Fibroblast of lung (primary cell): Measurements from ENCODE around the gene KREMEN2. TPM values are rescaled to one million over a fixed set of nuclear protein-coding genes. Genes with fewer than 3 reads are reported as not detected.

Source experiments
- DNase-seq, 2 donors: peaks; one replicate each; pipeline versions ENCODE4 v3.0.0 to v3.0.0-alpha.2; 2010; ENCODE audit warnings: low read depth in 2 of 2
- H2AFZ ChIP-seq: 2 replicates; pipeline ENCODE4 v1.5.1; 2012; ENCODE audit warnings: low read length, control low read depth, inconsistent platforms
- H3K27ac ChIP-seq: 2 replicates; pipeline ENCODE4 v1.5.1; 2011; ENCODE audit warnings: low read length, control low read depth; ENCODE audit not compliant: insufficient read depth
- H3K27me3 ChIP-seq: 2 replicates; pipeline ENCODE4 v1.5.1; 2011; ENCODE audit warnings: mild to moderate bottlenecking, low read length; ENCODE audit not compliant: control insufficient read depth, insufficient read depth
- H3K36me3 ChIP-seq: 2 replicates; pipeline ENCODE4 v1.5.1; 2011; ENCODE audit warnings: low read length; ENCODE audit not compliant: control insufficient read depth, insufficient read depth
- H3K4me1 ChIP-seq: 2 replicates; pipeline ENCODE4 v1.5.1; 2011; ENCODE audit warnings: low read length; ENCODE audit not compliant: control insufficient read depth, insufficient read depth; ENCODE audit errors: extremely low read depth
- H3K4me2 ChIP-seq: 2 replicates; pipeline ENCODE4 v1.5.1; 2011; ENCODE audit warnings: low read length, control low read depth; ENCODE audit not compliant: insufficient read depth; ENCODE audit errors: extremely low read depth
- H3K4me3 ChIP-seq, 4 experiments: fragments of 200-600 bp in 1 of 4; sonication (generic) in 1 of 4; replicated peaks in 1 of 4; 2 replicates each; pipeline ENCODE4 v1.5.1; 2011 to 2016; ENCODE audit warnings: low read length in 4 of 4, low read depth in 3 of 4, mild to moderate bottlenecking in 3 of 4, control low read depth in 2 of 4, inconsistent platforms in 1 of 4, mixed read lengths in 1 of 4; ENCODE audit not compliant: insufficient read depth in 1 of 4; ENCODE audit errors: control extremely low read depth in 1 of 4
- H3K79me2 ChIP-seq: 2 replicates; pipeline ENCODE4 v1.5.1; 2012; ENCODE audit warnings: mild to moderate bottlenecking, low read length, inconsistent platforms; ENCODE audit not compliant: control insufficient read depth, insufficient read depth
- H3K9ac ChIP-seq: 2 replicates; pipeline ENCODE4 v1.5.1; 2011; ENCODE audit warnings: mild to moderate bottlenecking, low read length, control low read depth; ENCODE audit not compliant: insufficient read depth
- H3K9me3 ChIP-seq: 2 replicates; pipeline ENCODE4 v1.5.1; 2012; ENCODE audit warnings: low read depth, low read length; ENCODE audit not compliant: control insufficient read depth, insufficient read depth
- H4K20me1 ChIP-seq: 2 replicates; pipeline ENCODE4 v1.5.1; 2011; ENCODE audit warnings: low read length; ENCODE audit not compliant: control insufficient read depth, insufficient read depth; ENCODE audit errors: extremely low read depth
- EZH2 ChIP-seq: IDR thresholded peaks from 2 replicates; pipeline ENCODE4 v1.5.1; 2012; ENCODE audit warnings: low read length, control low read depth, mild to moderate bottlenecking; ENCODE audit errors: missing control alignments
- polyA plus RNA-seq, 2 donors: library from polyadenylated mRNA; depleted of rRNA in 1 of 2; stranded (reverse) in 1 of 2; unstranded in 1 of 2; fragments of >200 nt; gene quantifications; 2 replicates each; pipeline ENCODE4 v1.2.1, GENCODE V29; 2011 to 2012; ENCODE audit warnings: missing spikeins in 1 of 2
- total RNA-seq: library from RNA; depleted of rRNA; stranded (reverse); fragments of >200 nt; gene quantifications from 2 replicates; pipeline ENCODE4 v1.2.1, GENCODE V29; 2014
- TF ChIP-seq, protein P1 (sequence below), 2 donors: IDR thresholded peaks in 1 of 2; conservative IDR thresholded peaks in 1 of 2; 1 replicate in 1 of 2; 2 replicates in 1 of 2; pipeline ENCODE4 v1.5.1; 2011 to 2012; ENCODE audit warnings: low read length in 2 of 2, control low read depth in 1 of 2, inconsistent platforms in 1 of 2, low read depth in 1 of 2, mild to moderate bottlenecking in 1 of 2

Gene KREMEN2
- total and polyA plus RNA-seq, 2 donors (not counting 1 experiment from before 2014, with no cell fraction given), result not detected

DNA sequence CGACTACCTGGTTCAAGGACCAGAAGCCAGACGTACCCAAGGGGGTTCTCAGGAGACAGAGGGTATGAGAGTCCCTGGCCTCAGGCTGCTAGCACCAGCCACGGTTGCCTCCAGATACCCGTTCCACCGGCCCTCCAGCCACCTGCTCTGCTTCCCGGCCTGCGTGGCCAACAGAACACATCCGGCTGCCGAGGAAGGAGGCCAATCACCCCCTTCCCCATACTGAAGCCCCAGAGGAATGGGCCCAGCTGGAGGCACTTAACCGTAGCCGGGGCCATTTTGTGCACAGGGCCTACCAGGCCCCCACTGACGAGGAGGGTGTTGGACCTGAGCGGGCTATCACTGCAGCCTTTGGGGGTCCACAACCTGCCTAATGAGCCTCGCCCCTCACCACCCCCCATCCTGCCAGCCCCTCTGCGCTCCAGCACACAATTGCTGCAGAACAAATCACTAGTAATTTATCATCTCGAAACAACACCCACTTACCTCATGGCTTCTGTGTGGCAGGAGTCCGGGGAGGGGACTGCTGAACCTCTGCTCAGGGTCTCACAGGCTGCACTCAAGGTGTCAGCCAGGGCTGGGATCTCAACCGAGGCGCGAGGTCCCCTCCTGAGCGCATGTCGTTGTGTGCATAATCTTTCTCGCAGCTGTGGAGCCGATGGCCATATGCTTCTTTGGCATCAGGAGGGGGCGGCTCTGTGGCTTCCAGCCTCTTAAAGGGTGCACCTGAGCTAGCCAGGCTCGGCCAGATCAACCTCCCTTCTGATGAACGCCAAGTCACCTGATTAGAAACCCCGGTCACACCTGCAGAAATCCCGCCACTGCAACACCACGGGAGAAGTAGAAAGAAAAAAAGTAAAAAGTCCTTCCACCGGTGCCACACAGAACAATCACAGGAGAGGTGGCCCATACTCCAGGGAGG, 10.1 kb upstream of the KREMEN2 start:
- H3K4me3 ChIP-seq, result no peak overlapping the region
- peaks cover 7% of the 10 kb centered on the region for H3K27me3 ChIP-seq
- no peaks in the 10 kb centered on the region for H3K79me2 ChIP-seq
- H2AFZ ChIP-seq, result no peak overlapping the region
- TF ChIP-seq, protein P1, sequence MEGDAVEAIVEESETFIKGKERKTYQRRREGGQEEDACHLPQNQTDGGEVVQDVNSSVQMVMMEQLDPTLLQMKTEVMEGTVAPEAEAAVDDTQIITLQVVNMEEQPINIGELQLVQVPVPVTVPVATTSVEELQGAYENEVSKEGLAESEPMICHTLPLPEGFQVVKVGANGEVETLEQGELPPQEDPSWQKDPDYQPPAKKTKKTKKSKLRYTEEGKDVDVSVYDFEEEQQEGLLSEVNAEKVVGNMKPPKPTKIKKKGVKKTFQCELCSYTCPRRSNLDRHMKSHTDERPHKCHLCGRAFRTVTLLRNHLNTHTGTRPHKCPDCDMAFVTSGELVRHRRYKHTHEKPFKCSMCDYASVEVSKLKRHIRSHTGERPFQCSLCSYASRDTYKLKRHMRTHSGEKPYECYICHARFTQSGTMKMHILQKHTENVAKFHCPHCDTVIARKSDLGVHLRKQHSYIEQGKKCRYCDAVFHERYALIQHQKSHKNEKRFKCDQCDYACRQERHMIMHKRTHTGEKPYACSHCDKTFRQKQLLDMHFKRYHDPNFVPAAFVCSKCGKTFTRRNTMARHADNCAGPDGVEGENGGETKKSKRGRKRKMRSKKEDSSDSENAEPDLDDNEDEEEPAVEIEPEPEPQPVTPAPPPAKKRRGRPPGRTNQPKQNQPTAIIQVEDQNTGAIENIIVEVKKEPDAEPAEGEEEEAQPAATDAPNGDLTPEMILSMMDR (conservative IDR thresholded peaks at IDR 0.05 in 1 of 2, IDR thresholded peaks at IDR 0.05 in 1 of 2; ENCODE audit: low read depth in 1 of 2, low read length in 2 of 2), result no peak
- TF ChIP-seq EZH2, result no peak
- H3K9me3 ChIP-seq, result no peaks in the 10 kb centered on the region
- H3K27ac ChIP-seq, result no peak overlapping the region
- H4K20me1 ChIP-seq, result no peaks in the 10 kb centered on the region
- H3K9ac ChIP-seq, result no peak overlapping the region
- DNase-seq, result no peak
- H3K4me2 ChIP-seq, result no peak overlapping the region
- no peaks in the 10 kb centered on the region for H3K4me1 ChIP-seq
- H3K36me3 ChIP-seq, result peaks cover 3% of the 10 kb centered on the region

GRCh38 chr16:2954656-2955381, 9.3 kb upstream of the KREMEN2 start:
- no peak for DNase-seq
- H3K27ac ChIP-seq, result no peak overlapping the region
- H3K9ac ChIP-seq, result no peak overlapping the region
- peaks cover 1% of the 10 kb centered on the region for H3K36me3 ChIP-seq
- H3K79me2 ChIP-seq, result no peaks in the 10 kb centered on the region
- H3K4me1 ChIP-seq, result no peaks in the 10 kb centered on the region
- H3K9me3 ChIP-seq, result no peaks in the 10 kb centered on the region
- H4K20me1 ChIP-seq, result no peaks in the 10 kb centered on the region
- TF ChIP-seq, protein P1 (conservative IDR thresholded peaks at IDR 0.05 in 1 of 2, IDR thresholded peaks at IDR 0.05 in 1 of 2; ENCODE audit: low read depth in 1 of 2, low read length in 2 of 2), result no peak
- TF ChIP-seq EZH2, result no peak
- no peak overlapping the region for H3K4me3 ChIP-seq
- H3K27me3 ChIP-seq, result peaks cover 7% of the 10 kb centered on the region
- H2AFZ ChIP-seq, result no peak overlapping the region
- H3K4me2 ChIP-seq, result no peak overlapping the region

GRCh38 chr16:2955438-2955778, 8.7 kb upstream of the KREMEN2 start:
- H3K4me3 ChIP-seq, result no peak overlapping the region
- DNase-seq, result no peak
- TF ChIP-seq, protein P1 (conservative IDR thresholded peaks at IDR 0.05 in 1 of 2, IDR thresholded peaks at IDR 0.05 in 1 of 2; ENCODE audit: low read depth in 1 of 2, low read length in 2 of 2), result no peak
- TF ChIP-seq EZH2, result no peak
- no peaks in the 10 kb centered on the region for H3K4me1 ChIP-seq
- no peaks in the 10 kb centered on the region for H3K36me3 ChIP-seq
- no peaks in the 10 kb centered on the region for H3K79me2 ChIP-seq
- no peak overlapping the region for H3K27ac ChIP-seq
- no peaks in the 10 kb centered on the region for H4K20me1 ChIP-seq
- H3K9ac ChIP-seq, result no peak overlapping the region
- no peak overlapping the region for H2AFZ ChIP-seq
- no peak overlapping the region for H3K4me2 ChIP-seq
- no peaks in the 10 kb centered on the region for H3K9me3 ChIP-seq
- H3K27me3 ChIP-seq, result peaks cover 7% of the 10 kb centered on the region
